NT2/D1 (cell line): Measurements from ENCODE around the gene YBX2.

Experiments used
- YY1 ChIP-seq: IDR thresholded peaks from 2 replicates; pipeline ENCODE4 v1.6.1; 2011; ENCODE audit not compliant: insufficient read length, insufficient read depth
- ZNF274 ChIP-seq: IDR thresholded peaks from 2 replicates; pipeline ENCODE4 v1.6.1; 2011; ENCODE audit warnings: mild to moderate bottlenecking, low read depth, low read length

DNA sequence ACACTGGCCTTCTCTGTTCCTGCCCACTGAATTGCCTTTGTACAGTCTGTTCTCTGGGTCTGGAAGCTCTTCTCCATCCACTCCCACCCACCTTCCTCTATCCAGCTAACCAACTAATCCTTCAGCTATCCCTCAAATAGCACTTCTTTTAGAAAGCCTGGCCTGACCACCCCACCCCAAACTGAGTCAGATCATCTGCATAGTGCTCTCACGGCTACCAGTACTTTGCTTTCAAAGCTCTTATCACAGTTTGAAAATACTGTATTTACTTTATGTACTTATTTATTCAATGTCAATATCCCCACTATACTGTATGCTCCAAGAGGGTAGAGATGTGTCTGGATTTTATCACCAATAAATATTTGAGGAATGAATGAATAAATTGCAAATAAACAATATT, 27.7 kb downstream of the YBX2 start:
- TF ChIP-seq YY1 = no peak
- TF ChIP-seq ZNF274 = no peak
